Neural cell (in vitro differentiated cells): ENCODE results near the gene PRKCQ. TPM values are rescaled to one million over a fixed set of nuclear protein-coding genes. Genes with fewer than 3 reads are reported as not detected.

Source experiments
- H2AFZ ChIP-seq: fragments of 200-600, 300-800 bp; sonication (generic), shearing (Covaris generic); 2 replicates; pipeline ENCODE4 v1.6.0; 2014; ENCODE audit warnings: low read depth, mild to moderate bottlenecking, antibody characterized with exemption, low read length, moderate library complexity
- H3F3A ChIP-seq: fragments of 200-600 bp; shearing (Covaris generic); 2 replicates; pipeline ENCODE4 v1.6.1; 2016; ENCODE audit warnings: mild to moderate bottlenecking, moderate library complexity, mixed read lengths, antibody characterized with exemption, low read length; ENCODE audit not compliant: insufficient read depth, poor library complexity, severe bottlenecking
- H3K27ac ChIP-seq: fragments of 200-600, 300-800 bp; sonication (generic), shearing (Covaris generic); 2 replicates; pipeline ENCODE4 v1.5.1; 2014; ENCODE audit warnings: mild to moderate bottlenecking, low read length, moderate library complexity
- H3K27me3 ChIP-seq: fragments of 300-800, 200-600 bp; sonication (generic), shearing (Covaris generic); 2 replicates; pipeline ENCODE4 v1.6.0; 2014; ENCODE audit warnings: mild to moderate bottlenecking, low read depth, low read length, moderate library complexity; ENCODE audit not compliant: insufficient read depth
- H3K36me3 ChIP-seq: fragments of 300-800, 200-600 bp; sonication (generic), shearing (Covaris generic); 2 replicates; pipeline ENCODE4 v1.5.1; 2014; ENCODE audit warnings: mild to moderate bottlenecking, antibody characterized with exemption, low read length, moderate library complexity; ENCODE audit not compliant: insufficient read depth
- H3K4me2 ChIP-seq: fragments of 300-800, 200-600 bp; sonication (generic), shearing (Covaris generic); 2 replicates; pipeline ENCODE4 v1.6.0; 2014; ENCODE audit warnings: mild to moderate bottlenecking, low read length
- H3K4me3 ChIP-seq: fragments of 300-800, 200-600 bp; sonication (generic), shearing (Covaris generic); 2 replicates; pipeline ENCODE4 v1.5.1; 2014; ENCODE audit warnings: mild to moderate bottlenecking, low read length, moderate library complexity
- H3K79me2 ChIP-seq: fragments of 200-600 bp; shearing (Covaris generic); replicated peaks from 2 replicates; pipeline ENCODE4 v1.6.0; 2014; ENCODE audit warnings: mild to moderate bottlenecking, low read length, moderate library complexity; ENCODE audit not compliant: insufficient read depth
- H3K9ac ChIP-seq: fragments of 300-800, 200-600 bp; sonication (generic), shearing (Covaris generic); 2 replicates; pipeline ENCODE4 v1.6.1; 2016; ENCODE audit warnings: mild to moderate bottlenecking, low read length, mixed read lengths
- H3K9me2 ChIP-seq: fragments of 200-600 bp; shearing (Covaris generic); 2 replicates; pipeline ENCODE4 v1.6.1; 2016; ENCODE audit warnings: mild to moderate bottlenecking, low read length, mixed read lengths; ENCODE audit not compliant: insufficient read depth
- H3K9me3 ChIP-seq: fragments of 200-600, 300-800 bp; sonication (generic), shearing (Covaris generic); 2 replicates; pipeline ENCODE4 v1.6.1; 2016; ENCODE audit warnings: mild to moderate bottlenecking, mixed run types, low read length, moderate library complexity, mixed read lengths
- H4K20me1 ChIP-seq: fragments of 200-600 bp; shearing (Covaris generic); 2 replicates; pipeline ENCODE4 v1.6.1; 2016; ENCODE audit warnings: mild to moderate bottlenecking, mixed run types; ENCODE audit not compliant: insufficient read depth
- EP300 ChIP-seq: fragments of 450-650 bp; conservative IDR thresholded peaks from 2 replicates; pipeline ENCODE4 v1.6.1; 2014; ENCODE audit warnings: antibody characterized with exemption, mild to moderate bottlenecking, moderate library complexity; ENCODE audit not compliant: poor library complexity, severe bottlenecking
- EZH2 ChIP-seq: fragments of 200-600, 300-800 bp; shearing (Covaris generic), sonication (generic); IDR thresholded peaks from 2 replicates; pipeline ENCODE4 v1.6.1; 2014; ENCODE audit warnings: antibody characterized with exemption, low read length, borderline replicate concordance, mild to moderate bottlenecking; ENCODE audit not compliant: insufficient read depth, poor library complexity, severe bottlenecking
- MXI1 ChIP-seq: fragments of 450-650 bp; conservative IDR thresholded peaks from 2 replicates; pipeline ENCODE4 v1.6.1; 2014; ENCODE audit warnings: antibody characterized with exemption, mild to moderate bottlenecking; ENCODE audit not compliant: poor library complexity, severe bottlenecking
- POLR2AphosphoS5 ChIP-seq: IDR thresholded peaks from 2 replicates; pipeline ENCODE4 v1.6.1; 2012
- RAD21 ChIP-seq: fragments of 450-650 bp; conservative IDR thresholded peaks from 2 replicates; pipeline ENCODE4 v1.6.1; 2014; ENCODE audit warnings: antibody characterized with exemption, mild to moderate bottlenecking, moderate library complexity
- SMC3 ChIP-seq: fragments of 450-650 bp; conservative IDR thresholded peaks from 2 replicates; pipeline ENCODE4 v1.6.1; 2014; ENCODE audit warnings: antibody characterized with exemption, mild to moderate bottlenecking, moderate library complexity; ENCODE audit not compliant: poor library complexity
- TAF1 ChIP-seq: IDR thresholded peaks from 2 replicates; pipeline ENCODE4 v1.6.1; 2012; ENCODE audit warnings: low read depth
- polyA plus RNA-seq: library from polyadenylated mRNA; depleted of rRNA; stranded (reverse); fragments of >200 nt; gene quantifications from 2 replicates; pipeline ENCODE4 v1.2.3, GENCODE V29; 2014
- TF ChIP-seq, protein P1 (sequence below): fragments of 450-650 bp; IDR thresholded peaks from 2 replicates; pipeline ENCODE4 v1.5.1; 2014; ENCODE audit warnings: antibody characterized with exemption, mild to moderate bottlenecking, moderate library complexity; ENCODE audit not compliant: poor library complexity, severe bottlenecking
- TF ChIP-seq, protein P2 (sequence below): IDR thresholded peaks from 2 replicates; pipeline ENCODE4 v1.6.1; 2012; ENCODE audit warnings: borderline replicate concordance

PRKCQ gene
- polyA plus RNA-seq, 1 donor from 2014 or later: 0.61 TPM

DNA sequence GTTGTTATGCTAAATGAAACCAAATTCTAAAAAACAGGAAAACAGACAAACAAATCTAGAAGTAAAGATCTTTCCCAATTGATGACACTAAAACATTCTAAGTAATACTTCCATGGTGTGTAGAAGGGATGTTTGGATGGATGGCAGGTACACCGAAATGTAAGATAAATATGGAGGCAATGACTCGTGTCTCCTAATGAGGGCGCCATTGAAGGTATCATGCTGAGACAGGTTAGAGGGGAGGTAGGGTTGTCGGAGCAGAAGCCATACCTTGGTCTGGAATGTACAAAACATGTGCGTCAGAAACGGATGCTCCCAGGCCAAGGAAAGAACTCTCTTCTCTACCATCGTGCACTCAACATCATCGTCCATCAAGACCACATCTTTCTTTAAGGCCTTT, 101.4 kb downstream of the PRKCQ start:
- H3K4me3 ChIP-seq: no peak overlapping the region
- no peak for TF ChIP-seq MXI1
- TF ChIP-seq POLR2AphosphoS5: no peak
- TF ChIP-seq EZH2: no peak
- TF ChIP-seq RAD21: no peak
- TF ChIP-seq, protein P1, sequence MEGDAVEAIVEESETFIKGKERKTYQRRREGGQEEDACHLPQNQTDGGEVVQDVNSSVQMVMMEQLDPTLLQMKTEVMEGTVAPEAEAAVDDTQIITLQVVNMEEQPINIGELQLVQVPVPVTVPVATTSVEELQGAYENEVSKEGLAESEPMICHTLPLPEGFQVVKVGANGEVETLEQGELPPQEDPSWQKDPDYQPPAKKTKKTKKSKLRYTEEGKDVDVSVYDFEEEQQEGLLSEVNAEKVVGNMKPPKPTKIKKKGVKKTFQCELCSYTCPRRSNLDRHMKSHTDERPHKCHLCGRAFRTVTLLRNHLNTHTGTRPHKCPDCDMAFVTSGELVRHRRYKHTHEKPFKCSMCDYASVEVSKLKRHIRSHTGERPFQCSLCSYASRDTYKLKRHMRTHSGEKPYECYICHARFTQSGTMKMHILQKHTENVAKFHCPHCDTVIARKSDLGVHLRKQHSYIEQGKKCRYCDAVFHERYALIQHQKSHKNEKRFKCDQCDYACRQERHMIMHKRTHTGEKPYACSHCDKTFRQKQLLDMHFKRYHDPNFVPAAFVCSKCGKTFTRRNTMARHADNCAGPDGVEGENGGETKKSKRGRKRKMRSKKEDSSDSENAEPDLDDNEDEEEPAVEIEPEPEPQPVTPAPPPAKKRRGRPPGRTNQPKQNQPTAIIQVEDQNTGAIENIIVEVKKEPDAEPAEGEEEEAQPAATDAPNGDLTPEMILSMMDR: no peak
- TF ChIP-seq, protein P2, sequence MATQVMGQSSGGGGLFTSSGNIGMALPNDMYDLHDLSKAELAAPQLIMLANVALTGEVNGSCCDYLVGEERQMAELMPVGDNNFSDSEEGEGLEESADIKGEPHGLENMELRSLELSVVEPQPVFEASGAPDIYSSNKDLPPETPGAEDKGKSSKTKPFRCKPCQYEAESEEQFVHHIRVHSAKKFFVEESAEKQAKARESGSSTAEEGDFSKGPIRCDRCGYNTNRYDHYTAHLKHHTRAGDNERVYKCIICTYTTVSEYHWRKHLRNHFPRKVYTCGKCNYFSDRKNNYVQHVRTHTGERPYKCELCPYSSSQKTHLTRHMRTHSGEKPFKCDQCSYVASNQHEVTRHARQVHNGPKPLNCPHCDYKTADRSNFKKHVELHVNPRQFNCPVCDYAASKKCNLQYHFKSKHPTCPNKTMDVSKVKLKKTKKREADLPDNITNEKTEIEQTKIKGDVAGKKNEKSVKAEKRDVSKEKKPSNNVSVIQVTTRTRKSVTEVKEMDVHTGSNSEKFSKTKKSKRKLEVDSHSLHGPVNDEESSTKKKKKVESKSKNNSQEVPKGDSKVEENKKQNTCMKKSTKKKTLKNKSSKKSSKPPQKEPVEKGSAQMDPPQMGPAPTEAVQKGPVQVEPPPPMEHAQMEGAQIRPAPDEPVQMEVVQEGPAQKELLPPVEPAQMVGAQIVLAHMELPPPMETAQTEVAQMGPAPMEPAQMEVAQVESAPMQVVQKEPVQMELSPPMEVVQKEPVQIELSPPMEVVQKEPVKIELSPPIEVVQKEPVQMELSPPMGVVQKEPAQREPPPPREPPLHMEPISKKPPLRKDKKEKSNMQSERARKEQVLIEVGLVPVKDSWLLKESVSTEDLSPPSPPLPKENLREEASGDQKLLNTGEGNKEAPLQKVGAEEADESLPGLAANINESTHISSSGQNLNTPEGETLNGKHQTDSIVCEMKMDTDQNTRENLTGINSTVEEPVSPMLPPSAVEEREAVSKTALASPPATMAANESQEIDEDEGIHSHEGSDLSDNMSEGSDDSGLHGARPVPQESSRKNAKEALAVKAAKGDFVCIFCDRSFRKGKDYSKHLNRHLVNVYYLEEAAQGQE: no peak
- TF ChIP-seq TAF1: no peak
- no peak for TF ChIP-seq SMC3
- TF ChIP-seq EP300: no peak
- no peak overlapping the region for H3K9ac ChIP-seq
- no peaks in the 10 kb centered on the region for H3K9me3 ChIP-seq
- no peak overlapping the region for H2AFZ ChIP-seq
- no peaks in the 10 kb centered on the region for H3K27me3 ChIP-seq
- no peak overlapping the region for H3K4me2 ChIP-seq
- H3K36me3 ChIP-seq: no peaks in the 10 kb centered on the region
- no peak overlapping the region for H3K27ac ChIP-seq
- no peaks in the 10 kb centered on the region for H4K20me1 ChIP-seq
- no peaks in the 10 kb centered on the region for H3K79me2 ChIP-seq
- H3K9me2 ChIP-seq: no peaks in the 10 kb centered on the region
- no peaks in the 10 kb centered on the region for H3F3A ChIP-seq

DNA sequence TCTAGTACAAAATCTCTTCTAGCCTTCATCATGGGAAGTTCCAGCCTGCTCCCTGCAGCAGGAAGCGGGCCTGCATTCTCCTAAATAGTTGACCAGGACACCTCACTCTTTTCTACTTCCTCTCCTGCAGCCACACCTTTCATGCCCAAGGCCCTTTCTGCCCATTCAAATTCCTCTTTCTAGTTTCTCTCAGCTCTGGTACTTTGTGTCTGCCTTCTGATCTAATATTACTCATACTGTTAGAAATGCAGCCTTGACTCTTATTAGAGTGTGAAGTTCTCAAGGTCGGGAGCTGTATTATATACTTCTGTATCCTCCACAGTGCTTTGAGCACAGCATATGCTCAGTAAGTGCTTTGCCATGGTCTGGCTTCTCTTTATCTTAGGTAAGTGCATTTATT, 103.1 kb downstream of the PRKCQ start:
- Histone ChIP-seq H3F3A (no peaks in the 10 kb centered on the region), H3K4me2 (no peak overlapping the region), H3K4me3 (no peak overlapping the region), H3K79me2 (no peaks in the 10 kb centered on the region), H3K27me3 (no peaks in the 10 kb centered on the region), H3K9me3 (no peaks in the 10 kb centered on the region), H3K36me3 (no peaks in the 10 kb centered on the region), H2AFZ (no peak overlapping the region), H3K27ac (no peak overlapping the region), H3K9me2 (no peaks in the 10 kb centered on the region), H4K20me1 (no peaks in the 10 kb centered on the region), H3K9ac (no peak overlapping the region)
- TF ChIP-seq MXI1 (no peak), TAF1 (no peak), EP300 (no peak), POLR2AphosphoS5 (no peak), SMC3 (no peak), RAD21 (no peak), EZH2 (no peak)
- TF ChIP-seq, protein P1: no peak
- TF ChIP-seq, protein P2: no peak
